Muscle of back (tissue), 11 donors: ENCODE results near the gene CHMP1B. TPM values are rescaled to one million over a fixed set of nuclear protein-coding genes. Genes with fewer than 3 reads are reported as not detected.
"Not testable (repeated sequence)": the region's sequence is repeated elsewhere in the genome, so short reads cannot be mapped to it uniquely, and the experiment has no call there.

Experiments used
- DNase-seq, 3 donors: peaks; one replicate each; pipeline versions ENCODE4 v3.0.0 to v3.0.0-alpha.2; 2013
- polyA plus RNA-seq, 10 donors: library from polyadenylated mRNA; unstranded; fragments of 120-200 nt; gene quantifications; one replicate each; pipeline ENCODE4 v1.2.1, GENCODE V29; 2013; ENCODE audit not compliant: insufficient read length in 10 of 10

The CHMP1B gene
- polyA plus RNA-seq, 10 donors = 18.7 to 26.5 (median 21.7) TPM

- DNase-seq = no peak
Observed at GRCh38 chr18:11831921-11832320, 19.3 kb upstream of the CHMP1B start.

GRCh38 chr18:11834772-11835171, 16.4 kb upstream of the CHMP1B start:
- no peak for DNase-seq

- no peak for DNase-seq
Observed at GRCh38 chr18:11839556-11839955, 11.7 kb upstream of the CHMP1B start.

GRCh38 chr18:11840493-11840892, 10.7 kb upstream of the CHMP1B start:
- no peak for DNase-seq

GRCh38 chr18:11842562-11842961, 8.7 kb upstream of the CHMP1B start:
- peak in 1 of 3 donors; percentile 23 for DNase-seq

- DNase-seq = no peak
Observed at GRCh38 chr18:11844436-11844835, 6.8 kb upstream of the CHMP1B start.

GRCh38 chr18:11845654-11846053, 5.6 kb upstream of the CHMP1B start:
- no peak for DNase-seq

- no peak for DNase-seq
Observed at GRCh38 chr18:11847811-11848210, 3.4 kb upstream of the CHMP1B start.

- DNase-seq = no peak
Observed at GRCh38 chr18:11849279-11849678, 1.9 kb upstream of the CHMP1B start.

- DNase-seq = peak; percentile 68 to 87 (median 82)
Observed at GRCh38 chr18:11849841-11850634, 1.2 kb upstream of the CHMP1B start.

GRCh38 chr18:11850821-11851145, 430 bp upstream of the CHMP1B start:
- peak in 2 of 3 donors; percentile 86 to 93 for DNase-seq

GRCh38 chr18:11851806-11852337, 659 bp downstream of the CHMP1B start:
- DNase-seq = peak in 1 of 3 donors; percentile 13

- DNase-seq = not testable (repeated sequence)
Observed at GRCh38 chr18:11854554-11854953, 3.3 kb downstream of the CHMP1B start.

- peak; percentile 10 to 93 (median 40) for DNase-seq
Observed at GRCh38 chr18:11857177-11857887, 6.1 kb downstream of the CHMP1B start.

- no peak for DNase-seq
Observed at GRCh38 chr18:11859282-11859830, 8.1 kb downstream of the CHMP1B start.

GRCh38 chr18:11859903-11860407, 8.7 kb downstream of the CHMP1B start:
- DNase-seq = peak in 1 of 3 donors; percentile 31

GRCh38 chr18:11860594-11861450, 9.6 kb downstream of the CHMP1B start:
- DNase-seq = no peak

GRCh38 chr18:11861583-11862288, 10.5 kb downstream of the CHMP1B start:
- DNase-seq = no peak

GRCh38 chr18:11862468-11863137, 11.4 kb downstream of the CHMP1B start:
- no peak for DNase-seq

- DNase-seq = no peak
Observed at GRCh38 chr18:11864471-11864870, 13.3 kb downstream of the CHMP1B start.
